GM12874 (cell line): Measurements from ENCODE around the gene LY6G5B.

Source experiments
- TF ChIP-seq, protein P1 (sequence below): IDR thresholded peaks from 2 replicates; pipeline ENCODE4 v1.5.1; 2011; ENCODE audit warnings: low read depth, mild to moderate bottlenecking, control low read depth, low read length, moderate library complexity; ENCODE audit not compliant: insufficient read depth

Gene LY6G5B

DNA sequence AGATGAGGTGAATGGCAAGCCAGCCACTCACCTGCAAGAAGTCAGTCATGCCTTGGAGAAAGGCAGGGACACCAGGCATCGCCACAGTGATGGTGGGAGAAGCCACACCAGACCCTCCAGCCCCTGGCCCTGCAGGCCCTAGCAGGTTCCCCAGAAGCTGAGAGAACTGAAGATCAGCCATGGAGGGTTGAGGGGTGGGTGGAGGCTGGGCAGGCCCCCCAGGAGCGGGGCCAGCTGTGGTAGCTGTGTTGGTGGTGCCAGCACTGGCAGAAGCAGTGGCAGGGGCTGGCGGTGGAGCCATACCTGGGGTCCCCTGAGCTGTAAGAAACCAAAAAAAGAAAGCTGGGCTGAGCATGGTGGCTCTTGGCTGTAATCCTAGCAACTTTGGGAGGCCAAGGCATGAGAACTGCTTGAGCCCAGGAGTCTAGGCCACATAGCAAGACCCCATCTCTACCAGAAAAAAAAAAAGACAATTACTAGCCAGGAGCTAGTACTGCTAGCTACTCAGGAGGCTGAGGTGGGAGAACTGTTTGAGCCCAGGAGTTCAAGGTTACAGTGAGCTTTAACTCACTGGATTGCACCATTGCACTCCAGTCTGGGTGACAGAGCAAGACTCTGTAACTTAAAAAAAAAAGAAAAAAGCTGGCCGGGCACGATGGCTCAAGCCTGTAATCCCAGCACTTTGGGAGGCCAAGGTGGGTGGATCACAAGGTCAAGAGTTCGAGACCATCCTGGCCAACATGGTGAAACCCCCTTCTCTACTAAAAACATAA lies 26.8 kb upstream of the LY6G5B start:
- TF ChIP-seq, protein P1, sequence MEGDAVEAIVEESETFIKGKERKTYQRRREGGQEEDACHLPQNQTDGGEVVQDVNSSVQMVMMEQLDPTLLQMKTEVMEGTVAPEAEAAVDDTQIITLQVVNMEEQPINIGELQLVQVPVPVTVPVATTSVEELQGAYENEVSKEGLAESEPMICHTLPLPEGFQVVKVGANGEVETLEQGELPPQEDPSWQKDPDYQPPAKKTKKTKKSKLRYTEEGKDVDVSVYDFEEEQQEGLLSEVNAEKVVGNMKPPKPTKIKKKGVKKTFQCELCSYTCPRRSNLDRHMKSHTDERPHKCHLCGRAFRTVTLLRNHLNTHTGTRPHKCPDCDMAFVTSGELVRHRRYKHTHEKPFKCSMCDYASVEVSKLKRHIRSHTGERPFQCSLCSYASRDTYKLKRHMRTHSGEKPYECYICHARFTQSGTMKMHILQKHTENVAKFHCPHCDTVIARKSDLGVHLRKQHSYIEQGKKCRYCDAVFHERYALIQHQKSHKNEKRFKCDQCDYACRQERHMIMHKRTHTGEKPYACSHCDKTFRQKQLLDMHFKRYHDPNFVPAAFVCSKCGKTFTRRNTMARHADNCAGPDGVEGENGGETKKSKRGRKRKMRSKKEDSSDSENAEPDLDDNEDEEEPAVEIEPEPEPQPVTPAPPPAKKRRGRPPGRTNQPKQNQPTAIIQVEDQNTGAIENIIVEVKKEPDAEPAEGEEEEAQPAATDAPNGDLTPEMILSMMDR, result no peak

DNA sequence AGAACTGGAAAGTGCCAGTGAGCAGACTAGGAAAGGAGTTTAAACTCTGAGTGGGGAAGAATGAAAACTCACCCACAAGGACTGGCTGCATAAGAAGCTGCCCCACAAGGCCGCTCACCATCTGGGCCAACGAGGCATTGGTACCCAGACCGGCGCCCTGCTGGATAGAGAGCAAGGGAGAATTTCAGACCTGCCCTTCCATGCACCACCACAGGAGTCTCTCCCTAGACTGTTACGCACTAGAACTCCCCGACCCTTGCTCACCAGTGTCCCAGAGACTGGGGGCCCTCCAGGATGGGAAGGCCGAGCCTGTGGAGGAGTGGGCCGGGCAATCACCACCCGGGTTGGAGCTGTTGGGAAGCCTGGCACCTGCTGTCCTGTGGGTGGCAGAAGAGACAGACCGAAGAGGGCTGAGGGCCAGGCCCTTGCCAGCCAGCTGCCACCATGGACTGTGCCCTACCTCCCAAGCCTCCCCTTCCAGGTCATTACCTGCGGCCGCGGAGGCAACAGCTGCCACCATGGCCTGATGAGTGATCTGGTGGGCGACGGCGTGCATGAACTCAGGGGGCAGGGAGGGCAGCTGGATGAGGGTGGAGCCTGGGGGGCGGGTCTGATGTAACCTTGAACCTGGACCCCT lies 25.8 kb upstream of the LY6G5B start:
- TF ChIP-seq, protein P1, result no peak

DNA sequence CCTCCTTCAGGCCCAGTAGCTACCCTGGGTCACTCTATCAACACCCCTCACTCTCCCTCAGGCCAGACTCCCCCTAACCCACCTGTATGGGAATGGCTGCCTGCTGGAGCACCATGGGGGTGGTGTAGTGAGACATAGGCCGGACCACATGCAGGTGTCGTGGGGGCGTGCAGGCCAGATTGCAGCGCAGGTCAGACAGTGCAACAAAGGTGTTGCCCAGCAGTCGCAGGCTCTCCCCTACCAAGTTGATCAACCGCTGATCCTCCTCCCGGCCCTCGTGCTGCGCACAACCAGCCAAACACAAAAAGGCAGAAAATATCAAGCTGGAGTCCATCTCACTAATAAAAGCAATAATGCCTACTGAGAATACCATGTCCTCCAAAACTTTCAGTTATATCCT lies 24.5 kb upstream of the LY6G5B start:
- TF ChIP-seq, protein P1, result no peak

DNA sequence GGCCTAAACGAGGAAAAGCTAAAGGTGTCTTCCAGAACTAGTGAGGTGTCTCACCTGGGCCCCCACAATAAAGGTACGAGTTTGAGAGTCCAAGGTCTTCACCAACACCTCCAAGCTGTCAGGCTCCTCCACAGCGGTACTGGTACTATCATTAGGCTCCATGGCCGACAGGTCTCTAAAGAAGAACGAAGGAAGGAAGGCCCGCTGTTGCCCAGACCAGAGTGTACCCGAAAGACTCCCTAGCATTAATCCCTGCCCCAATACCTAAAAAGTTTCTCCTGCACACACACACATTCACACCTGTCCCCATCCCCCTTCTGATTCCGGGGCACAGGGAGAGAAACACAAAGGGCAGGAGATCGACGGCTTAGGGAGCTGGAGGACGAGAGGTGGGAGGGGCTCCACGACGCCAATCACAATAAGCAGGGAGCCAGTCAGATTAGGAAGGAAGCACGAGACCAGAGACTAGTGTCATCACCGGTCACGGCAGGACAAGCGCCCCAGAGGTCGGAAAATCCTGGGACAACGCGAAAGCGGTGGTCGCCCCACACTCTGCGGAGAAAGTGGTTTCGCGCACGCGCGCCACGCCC lies 18.1 kb upstream of the LY6G5B start:
- TF ChIP-seq, protein P1, result no peak

DNA sequence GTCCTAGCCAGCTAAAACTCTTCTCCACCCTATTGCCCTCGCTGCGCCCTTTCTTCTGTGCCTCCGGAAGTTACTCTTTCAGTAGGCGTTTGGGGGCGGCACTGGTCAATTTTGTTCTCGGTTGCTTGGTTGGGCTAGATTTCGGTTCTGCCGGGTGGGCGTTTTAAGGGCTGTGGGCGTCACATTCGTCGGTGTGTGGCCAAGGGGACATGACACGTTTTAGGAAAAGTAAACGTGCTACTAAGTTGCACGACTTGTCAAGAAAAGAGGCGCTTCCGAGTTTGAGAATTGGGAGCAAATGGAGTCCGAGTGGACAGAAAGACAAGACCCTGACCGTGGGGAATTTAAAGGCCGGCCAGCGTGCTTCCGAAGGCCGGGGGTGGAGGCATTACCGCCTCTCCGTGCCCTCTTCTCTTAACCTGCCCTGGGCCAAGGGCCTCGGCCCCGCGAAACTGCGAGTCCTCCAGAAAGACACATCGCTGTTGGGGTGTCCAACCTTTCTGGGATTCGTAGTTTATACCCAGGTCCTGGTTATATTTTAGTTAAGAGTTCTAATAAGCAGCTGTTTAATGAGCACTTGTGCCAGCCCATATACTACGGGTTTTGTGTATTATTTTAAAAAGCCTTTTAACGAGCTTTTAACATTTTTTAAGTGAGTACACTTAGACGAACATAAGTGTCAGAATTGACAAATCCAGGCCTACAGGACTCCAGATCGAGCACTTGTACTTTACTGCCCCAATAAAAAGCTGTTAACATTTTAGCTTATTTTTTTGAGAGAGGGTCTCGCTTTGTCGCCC lies 16.7 kb upstream of the LY6G5B start:
- TF ChIP-seq, protein P1, result no peak

DNA sequence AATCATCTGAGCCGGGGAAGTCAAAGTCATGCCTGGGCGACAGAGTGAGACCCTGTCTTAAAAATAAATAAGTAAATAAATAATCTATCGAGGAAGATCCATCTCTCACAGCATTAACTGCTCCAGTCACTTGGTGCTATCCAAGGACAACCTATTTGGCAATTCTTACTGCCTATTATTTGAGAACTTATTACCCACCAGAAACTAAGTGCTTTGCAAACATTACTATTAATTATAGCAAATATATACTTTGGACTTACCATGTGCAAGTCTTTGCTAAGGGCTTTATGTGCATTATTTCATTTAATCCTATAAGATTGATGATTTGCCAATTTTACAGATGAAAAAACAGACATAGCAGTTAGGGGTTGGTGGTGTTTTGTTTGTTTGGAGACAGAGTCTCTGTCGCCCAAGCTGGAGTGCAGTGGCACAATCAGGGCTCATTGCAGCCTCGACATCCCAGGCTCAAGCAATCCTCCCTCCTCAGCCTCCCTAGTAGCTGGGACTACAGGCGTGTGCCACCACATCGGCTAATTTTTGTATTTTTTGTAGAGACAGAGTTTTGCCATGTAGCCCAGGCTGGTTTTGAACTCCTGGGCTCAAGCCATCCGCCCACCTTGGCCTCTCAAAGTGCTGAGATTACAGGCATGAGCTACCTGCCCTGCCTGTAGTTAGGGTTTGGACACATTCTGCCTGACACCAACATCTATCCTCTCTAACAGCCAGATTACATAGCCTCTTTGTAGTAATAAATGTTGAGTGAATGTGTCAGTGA lies 15.0 kb upstream of the LY6G5B start:
- TF ChIP-seq, protein P1, result no peak
